HepG2 (cell line): ENCODE data around the gene ZFHX3.

ENCODE experiments used
- FOXA3 ChIP-seq: IDR thresholded peaks from 2 replicates; pipeline ENCODE4 v1.6.1; 2016; ENCODE audit warnings: missing genetic modification reagents, missing compliant biosample characterization
- HDAC1 ChIP-seq: sonication (generic); formaldehyde crosslinking; IDR thresholded peaks from 2 replicates; pipeline ENCODE4 v1.5.1; 2020; ENCODE audit warnings: mild to moderate bottlenecking, missing genetic modification reagents
- SIN3B ChIP-seq: fragments of 150-350 bp; IDR thresholded peaks from 2 replicates; pipeline ENCODE4 v1.6.1; 2014; ENCODE audit warnings: low read length

DNA sequence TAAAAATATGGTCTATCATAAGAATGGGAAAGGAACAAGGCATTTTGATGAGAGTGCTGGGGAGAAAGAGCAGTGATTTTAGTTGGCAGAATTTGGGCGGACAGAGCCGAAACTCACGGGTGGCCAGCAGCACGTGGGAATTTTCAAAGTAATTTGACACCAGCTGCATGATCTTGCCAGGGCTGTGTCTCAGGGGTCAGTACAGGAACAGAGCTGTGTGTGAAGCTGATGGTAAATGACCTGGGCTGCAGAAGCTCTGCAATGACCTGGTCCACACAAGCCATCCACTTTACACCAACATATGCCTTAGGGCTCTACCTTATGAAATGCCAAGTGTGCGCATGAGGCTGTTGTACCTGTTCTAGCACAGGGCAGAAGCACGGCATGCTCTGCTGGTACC is 112.0 kb downstream of the ZFHX3 start:
- no peak for TF ChIP-seq SIN3B
- no peak for TF ChIP-seq HDAC1 (CRISPR knock-in tag)
- TF ChIP-seq FOXA3 (CRISPR knock-in tag): no peak
